HUES48 (cell line): ENCODE results near the gene RPLP2.

ENCODE experiments used
- H3K27ac ChIP-seq: one replicate; pipeline ENCODE4 v1.7.0; 2013; ENCODE audit warnings: low read depth, low read length, inconsistent platforms
- H3K27me3 ChIP-seq: 2 replicates; pipeline ENCODE4 v1.6.1; 2013; ENCODE audit warnings: mild to moderate bottlenecking, low read length; ENCODE audit not compliant: control insufficient read depth, insufficient read depth
- H3K36me3 ChIP-seq: 2 replicates; pipeline ENCODE4 v1.6.1; 2013; ENCODE audit warnings: low read length; ENCODE audit not compliant: control insufficient read depth, insufficient read depth
- H3K4me1 ChIP-seq: 2 replicates; pipeline ENCODE4 v1.6.1; 2013; ENCODE audit warnings: mild to moderate bottlenecking, low read length; ENCODE audit not compliant: control insufficient read depth, insufficient read depth
- H3K4me3 ChIP-seq: 2 replicates; pipeline ENCODE4 v1.5.1; 2013; ENCODE audit warnings: mild to moderate bottlenecking, low read depth, low read length
- H3K9ac ChIP-seq: 2 replicates; pipeline ENCODE4 v1.6.1; 2013; ENCODE audit warnings: mild to moderate bottlenecking, low read depth, low read length, moderate library complexity
- H3K9me3 ChIP-seq: 2 replicates; pipeline ENCODE4 v1.6.1; 2013; ENCODE audit warnings: low read length; ENCODE audit not compliant: control insufficient read depth, insufficient read depth

The RPLP2 gene

DNA sequence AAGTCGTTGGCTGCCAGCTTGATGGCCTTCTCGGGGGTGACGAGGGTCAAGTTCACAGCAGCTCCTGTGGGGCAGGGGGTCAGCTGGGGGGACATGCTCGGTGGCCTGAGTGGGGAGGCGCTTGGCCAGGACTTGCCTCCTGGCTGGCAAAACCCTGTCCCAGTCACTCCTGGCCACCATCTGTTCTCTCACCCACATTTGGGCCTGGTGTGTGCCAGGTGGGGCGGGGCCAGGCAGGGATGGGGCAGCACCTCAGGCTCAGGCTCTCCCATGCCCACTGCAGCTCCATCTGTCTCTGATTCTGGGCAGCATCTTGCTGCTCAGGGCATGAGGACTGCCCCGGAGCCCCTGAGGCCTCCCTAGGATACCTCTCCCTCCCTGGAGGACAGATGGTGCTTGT lies 16.2 kb upstream of the RPLP2 start:
- H3K4me1 ChIP-seq = peaks cover 18% of the 10 kb centered on the region

DNA sequence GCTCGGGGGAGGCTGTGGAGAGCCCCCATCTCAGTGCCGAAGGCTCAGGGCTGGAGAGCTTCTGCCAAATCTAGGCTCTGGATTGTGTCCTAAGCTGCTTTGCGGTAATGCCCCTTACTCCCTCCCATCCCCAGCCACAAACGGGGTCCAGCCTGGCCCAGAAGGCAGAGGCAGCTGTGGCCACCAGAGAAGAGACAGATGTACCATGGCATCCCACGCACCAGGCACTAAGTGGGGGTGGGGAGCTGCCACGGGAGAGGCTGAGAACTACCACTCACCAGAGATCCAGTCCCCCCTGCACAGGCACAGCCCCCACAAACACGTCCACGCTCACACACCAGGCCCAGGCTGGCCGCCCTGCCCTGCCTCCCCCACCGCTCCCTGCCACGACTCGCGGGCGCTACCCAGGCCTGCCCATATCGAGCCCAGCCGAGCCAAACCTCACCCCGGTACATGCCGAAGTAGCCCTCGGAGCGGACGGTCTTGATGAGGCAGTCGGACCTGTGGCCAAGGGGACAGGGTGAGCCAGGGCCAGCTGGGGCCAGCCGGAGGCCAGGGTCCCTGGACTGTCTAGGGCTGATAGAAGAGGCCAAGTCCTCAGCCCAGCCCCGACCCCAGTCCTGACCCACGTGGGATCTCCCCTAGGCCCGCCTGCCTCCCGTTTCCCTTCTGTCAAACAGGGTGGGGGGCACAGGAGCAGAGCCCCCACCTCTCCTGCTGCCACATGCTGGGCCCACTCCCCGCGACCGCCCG lies 15.6 kb upstream of the RPLP2 start:
- no peaks in the 10 kb centered on the region for H3K27me3 ChIP-seq
- H3K9ac ChIP-seq = no peak overlapping the region
- peaks cover 32% of the 10 kb centered on the region for H3K36me3 ChIP-seq
- H3K27ac ChIP-seq = no peak overlapping the region
- H3K4me1 ChIP-seq = peaks cover 15% of the 10 kb centered on the region
- no peak overlapping the region for H3K4me3 ChIP-seq
- H3K9me3 ChIP-seq = no peaks in the 10 kb centered on the region

More for the DNA sequence above, 16.2 kb upstream of the RPLP2 start:
- H3K27ac ChIP-seq = no peak overlapping the region
- no peaks in the 10 kb centered on the region for H3K9me3 ChIP-seq
- no peaks in the 10 kb centered on the region for H3K27me3 ChIP-seq
- H3K4me3 ChIP-seq = no peak overlapping the region
- no peak overlapping the region for H3K9ac ChIP-seq
- peaks cover 28% of the 10 kb centered on the region for H3K36me3 ChIP-seq

DNA sequence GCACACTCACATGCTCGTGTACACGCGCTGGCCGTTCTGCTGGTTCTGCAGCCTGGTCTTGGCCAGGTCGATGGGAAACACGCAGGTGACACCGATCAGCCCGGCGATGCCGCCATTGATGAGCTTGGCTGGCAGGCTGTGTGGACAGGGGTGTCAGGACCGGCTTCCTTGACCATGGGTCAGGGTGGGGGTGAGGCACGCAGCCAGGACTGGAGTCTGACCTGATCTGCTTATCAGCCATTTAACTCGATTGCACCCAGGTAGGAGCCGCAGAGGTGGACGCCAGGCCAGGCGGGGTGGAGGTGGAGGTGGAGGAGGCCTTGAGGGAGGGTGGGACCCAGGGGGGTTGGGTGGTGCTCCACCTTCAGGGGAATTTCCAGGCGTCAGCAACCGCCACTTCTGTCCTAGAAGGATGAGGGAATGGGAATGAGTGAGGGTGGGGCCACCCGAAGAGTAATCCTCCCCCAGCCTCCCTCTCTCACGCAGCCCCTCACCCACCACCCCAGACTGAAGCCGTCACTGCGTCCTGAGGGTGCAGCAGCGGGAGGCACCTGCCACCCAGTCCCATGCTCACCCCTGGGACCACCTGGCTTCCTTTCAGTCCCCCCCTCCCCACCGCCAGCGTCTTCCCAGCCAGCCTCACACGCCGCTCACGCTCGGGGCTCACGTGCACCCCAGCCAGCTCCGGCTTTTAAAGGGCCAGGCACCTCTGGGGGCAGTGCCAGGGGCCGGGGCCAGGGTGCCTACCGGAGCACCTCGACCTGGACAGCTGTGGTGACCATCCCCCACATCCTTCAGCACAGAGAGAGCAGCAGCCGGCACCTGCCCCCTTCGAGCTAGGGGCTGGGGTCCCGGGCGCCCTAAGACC lies 14.8 kb upstream of the RPLP2 start:
- H3K27ac ChIP-seq = no peak overlapping the region

DNA sequence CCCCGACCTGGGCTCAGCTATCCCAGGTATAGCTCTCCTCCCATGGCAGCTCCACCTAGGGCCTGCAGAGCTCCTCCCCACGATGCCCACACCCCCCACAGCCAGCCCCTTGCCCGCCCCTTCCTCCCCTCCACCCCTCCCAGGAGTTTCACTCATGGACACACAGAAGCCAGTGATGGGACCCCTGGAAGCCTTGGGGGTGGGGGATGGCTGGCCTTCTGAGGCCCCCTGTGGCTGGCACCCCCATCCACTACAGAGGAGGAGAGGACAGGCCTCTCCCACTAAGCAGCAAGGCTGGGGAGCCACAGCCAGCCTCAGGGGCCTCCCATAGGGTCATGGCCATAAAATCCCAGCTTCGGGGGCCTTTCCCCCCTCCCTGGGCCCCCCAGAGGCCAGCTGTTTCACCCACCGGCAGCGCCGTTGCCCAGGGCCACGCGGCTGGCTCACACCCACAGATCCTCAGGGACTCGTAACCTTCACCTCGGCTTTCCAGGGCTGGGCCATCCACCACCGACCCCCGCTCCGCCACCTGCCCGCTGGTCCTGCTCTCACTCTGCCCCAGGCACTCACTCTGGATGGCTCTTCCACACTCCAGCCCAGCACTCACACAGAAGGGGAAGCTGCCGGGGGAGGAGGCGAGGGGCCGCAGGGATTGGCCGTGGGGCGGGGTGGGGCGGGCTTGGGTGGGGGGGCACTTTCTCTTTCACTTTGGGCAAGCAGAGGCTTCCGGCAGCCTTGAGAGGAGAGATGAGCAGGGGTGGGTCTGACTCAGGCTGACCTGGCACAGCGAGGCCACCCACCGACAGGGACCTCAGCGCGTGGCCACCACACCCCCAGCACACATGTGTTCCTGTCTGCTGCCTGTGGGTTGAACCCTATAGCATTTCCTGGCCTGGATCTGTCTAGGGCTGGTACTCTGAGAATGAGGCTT lies 13.9 kb upstream of the RPLP2 start:
- peak overlapping the region; percentile 89 for H3K27ac ChIP-seq
- H3K27me3 ChIP-seq = no peaks in the 10 kb centered on the region

More for the DNA sequence above, 14.8 kb upstream of the RPLP2 start:
- H3K9ac ChIP-seq = no peak overlapping the region
- H3K36me3 ChIP-seq = peaks cover 40% of the 10 kb centered on the region
- H3K4me3 ChIP-seq = no peak overlapping the region
- H3K4me1 ChIP-seq = peaks cover 13% of the 10 kb centered on the region
- H3K27me3 ChIP-seq = no peaks in the 10 kb centered on the region
- no peaks in the 10 kb centered on the region for H3K9me3 ChIP-seq

DNA sequence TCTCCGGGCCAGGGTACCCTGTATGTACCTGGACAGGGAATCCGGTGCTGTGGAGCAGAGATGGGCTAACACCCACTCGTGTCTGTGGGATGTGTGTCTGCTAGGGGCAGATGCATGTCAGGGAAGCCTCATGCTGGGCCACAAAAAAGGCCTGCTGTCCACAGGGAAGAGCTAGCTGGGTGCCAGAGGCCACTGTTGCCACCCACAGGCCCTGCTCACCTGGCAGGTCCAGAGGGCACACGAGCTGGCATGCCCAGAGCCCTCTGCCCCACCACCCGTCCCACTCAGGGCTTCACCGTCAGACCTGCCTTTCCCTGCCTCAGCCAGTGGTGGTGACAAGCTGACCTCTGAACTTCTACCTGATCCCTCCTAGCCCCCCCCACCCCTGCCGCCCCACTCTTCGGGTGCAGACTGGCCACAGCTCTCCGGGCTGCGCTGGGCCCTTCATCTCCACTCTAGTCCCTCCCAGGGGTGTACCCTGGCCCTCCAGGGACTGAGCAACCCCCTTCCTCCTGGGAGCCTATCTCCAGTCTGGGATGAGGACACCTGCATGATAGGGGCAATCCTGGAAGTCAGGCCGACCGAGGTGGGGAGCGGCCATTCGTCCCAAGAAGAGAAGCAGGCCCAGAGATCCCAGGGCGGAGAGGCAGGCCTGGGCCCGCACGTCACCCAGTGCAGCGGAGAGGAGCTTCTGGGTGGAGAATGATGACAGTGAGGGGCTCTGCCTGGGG lies 13.0 kb upstream of the RPLP2 start:
- Histone ChIP-seq H3K9ac (no peak overlapping the region), H3K9me3 (no peaks in the 10 kb centered on the region), H3K27ac (peak overlapping the region; percentile 89), H3K27me3 (no peaks in the 10 kb centered on the region), H3K4me1 (peaks cover 13% of the 10 kb centered on the region), H3K36me3 (peaks cover 54% of the 10 kb centered on the region), H3K4me3 (peak overlapping the region; percentile 87)

More for the DNA sequence above, 13.9 kb upstream of the RPLP2 start:
- peaks cover 13% of the 10 kb centered on the region for H3K4me1 ChIP-seq
- no peak overlapping the region for H3K9ac ChIP-seq
- no peak overlapping the region; the same call in 1 of the 2 replicates for H3K4me3 ChIP-seq
- no peaks in the 10 kb centered on the region for H3K9me3 ChIP-seq
- H3K36me3 ChIP-seq = peaks cover 49% of the 10 kb centered on the region

DNA sequence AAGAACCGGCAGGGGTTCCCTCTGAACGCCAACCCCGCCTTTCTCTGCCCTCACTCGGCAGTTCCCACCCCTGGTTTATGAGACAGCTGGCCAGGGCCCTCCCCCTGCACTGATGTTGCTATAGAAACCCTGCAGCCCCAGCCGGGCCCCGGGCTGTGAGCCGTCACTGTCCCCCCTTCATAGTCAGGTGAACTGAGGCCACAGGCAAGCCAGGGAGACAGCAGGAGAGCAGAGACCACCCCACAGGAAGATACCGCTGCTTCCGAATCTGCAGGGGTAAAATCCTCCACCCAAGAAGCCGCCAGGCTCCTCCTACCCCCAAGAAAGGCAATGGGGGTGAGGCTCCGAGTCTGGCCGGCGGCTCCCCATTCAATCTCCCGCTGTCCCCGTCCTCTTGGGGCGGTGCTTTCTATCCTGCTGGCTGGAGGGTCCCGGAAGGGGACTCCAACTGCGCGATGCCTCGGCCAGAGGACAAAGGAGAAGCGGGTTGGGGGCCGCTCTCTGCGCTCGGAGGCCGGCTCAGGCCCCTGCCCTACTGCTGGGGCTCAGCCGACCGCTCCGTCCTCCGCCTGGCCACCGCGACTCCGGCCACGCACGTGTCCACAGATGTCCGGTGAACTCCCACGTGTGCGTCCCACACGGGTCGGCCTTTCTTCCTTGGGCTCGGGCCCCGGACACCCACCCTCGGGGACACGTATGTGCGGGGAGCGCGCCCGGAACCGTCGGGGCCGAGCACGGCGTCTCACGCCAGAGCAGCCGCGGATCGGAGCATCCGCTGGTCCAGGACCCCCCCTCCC lies 12.3 kb upstream of the RPLP2 start:
- Histone ChIP-seq H3K27ac (peak overlapping the region; percentile 89), H3K36me3 (peaks cover 54% of the 10 kb centered on the region)

DNA sequence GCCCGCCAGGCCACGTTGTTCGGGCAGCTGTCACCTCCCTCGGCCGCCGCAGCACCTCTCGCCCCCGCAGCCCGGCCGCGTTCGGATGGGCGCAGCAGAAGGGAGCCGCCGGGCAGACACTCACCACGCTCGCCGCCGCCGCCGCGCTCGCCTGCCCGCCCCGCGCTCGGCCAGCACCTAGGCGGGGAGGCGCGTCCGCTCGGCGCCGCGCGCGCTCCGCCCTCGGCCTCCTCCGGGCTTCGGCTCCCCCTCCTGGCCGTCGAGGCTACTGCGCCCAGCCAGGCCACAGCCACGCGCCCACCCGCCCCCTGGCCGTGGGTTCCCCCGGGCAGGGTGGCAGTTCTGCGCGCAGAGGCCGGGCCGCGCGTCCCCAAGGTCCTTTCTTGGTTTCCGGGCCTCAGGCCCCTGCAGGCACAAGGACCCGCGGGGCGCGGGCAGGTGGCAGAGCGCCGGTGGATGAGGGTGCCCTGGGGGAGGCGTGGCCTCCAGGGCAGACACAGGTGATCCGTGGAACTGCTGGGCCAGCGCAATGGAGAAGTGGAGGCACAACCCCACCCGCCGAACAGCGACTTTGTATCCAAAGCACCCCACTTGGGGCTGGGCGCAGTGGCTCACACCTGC lies 11.6 kb upstream of the RPLP2 start, which contains the start of gene SLC25A22:
Gene SLC25A22 (minus strand): TSS at position 189 of the 621 bp plus-strand sequence. CDS start 3,275 bp downstream, outside the sequence.
- H3K4me3 ChIP-seq = peak within 1 kb of the TSS; percentile 87
- H3K9me3 ChIP-seq = no peaks in the 10 kb centered on the region
- H3K36me3 ChIP-seq = peaks cover 55% of the 10 kb centered on the region
- peak within 1 kb of the TSS; percentile 77 for H3K9ac ChIP-seq
- peaks cover 13% of the 10 kb centered on the region for H3K4me1 ChIP-seq
- H3K27me3 ChIP-seq = no peaks in the 10 kb centered on the region
- H3K27ac ChIP-seq = peak within 1 kb of the TSS; percentile 89

More for the DNA sequence above, 12.3 kb upstream of the RPLP2 start:
- no peaks in the 10 kb centered on the region for H3K9me3 ChIP-seq
- H3K4me3 ChIP-seq = peak overlapping the region; percentile 87
- H3K4me1 ChIP-seq = peaks cover 13% of the 10 kb centered on the region
- no peaks in the 10 kb centered on the region for H3K27me3 ChIP-seq
- peak overlapping the region; percentile 77 for H3K9ac ChIP-seq

DNA sequence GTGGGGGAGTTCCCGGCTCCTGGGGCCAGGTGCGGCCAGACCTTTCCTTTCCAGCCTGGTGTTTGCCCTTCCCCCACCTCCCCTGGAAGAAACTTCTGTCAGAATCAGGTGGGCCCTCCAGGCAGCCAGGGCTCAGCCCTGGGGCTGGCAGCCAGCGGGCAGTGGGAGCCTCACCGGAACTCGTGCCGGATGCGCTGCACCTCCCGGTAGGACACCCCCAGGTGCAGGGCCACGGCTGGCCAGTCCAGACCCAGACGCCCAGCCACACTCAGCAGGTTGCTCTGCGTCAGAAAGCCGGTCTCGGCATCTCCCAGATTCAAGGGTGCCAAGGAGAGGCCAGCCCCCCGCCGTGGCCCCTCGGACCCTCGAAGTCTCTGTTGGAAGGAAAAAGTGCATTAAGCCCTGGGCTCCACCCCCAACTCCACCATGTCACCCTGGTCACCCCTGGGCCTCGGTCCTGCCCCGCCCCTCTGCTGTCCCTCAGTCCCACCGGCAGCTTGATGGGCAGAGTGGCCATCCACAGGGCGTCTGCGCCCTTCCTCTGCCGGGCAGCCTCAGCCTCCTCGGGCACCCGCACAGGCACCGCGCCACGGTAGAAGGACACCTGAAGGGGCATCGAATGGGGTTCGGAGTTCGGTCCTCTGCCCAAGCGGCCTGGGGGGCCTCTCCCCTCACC lies 10.0 kb upstream of the RPLP2 start:
- Histone ChIP-seq H3K4me1 (peaks cover 17% of the 10 kb centered on the region), H3K36me3 (peaks cover 40% of the 10 kb centered on the region), H3K9me3 (no peaks in the 10 kb centered on the region), H3K4me3 (no peak overlapping the region), H3K27me3 (no peaks in the 10 kb centered on the region), H3K27ac (no peak overlapping the region), H3K9ac (no peak overlapping the region)

DNA sequence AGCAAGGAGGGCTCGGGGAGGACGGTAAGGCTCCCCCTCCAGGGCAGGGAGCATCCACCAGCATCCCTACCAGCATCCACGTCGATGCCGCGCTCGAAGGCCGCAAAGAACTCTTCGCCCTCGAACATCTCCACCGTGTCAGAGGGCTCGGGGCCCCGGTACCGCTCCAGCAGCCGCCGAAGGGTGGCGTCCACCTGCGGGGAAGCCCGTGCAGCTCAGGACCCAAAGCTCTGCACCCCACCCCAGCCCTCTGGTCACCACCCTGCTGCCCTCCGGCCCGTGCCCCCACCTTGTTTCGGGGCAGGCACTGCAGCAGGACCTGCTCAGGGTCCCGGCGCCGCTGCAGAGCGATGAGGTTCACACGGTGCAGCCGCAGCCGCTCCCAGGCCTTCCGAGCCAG lies 9.3 kb upstream of the RPLP2 start:
- no peak overlapping the region for H3K27ac ChIP-seq
- H3K36me3 ChIP-seq = peaks cover 40% of the 10 kb centered on the region
- H3K4me1 ChIP-seq = peaks cover 18% of the 10 kb centered on the region
- H3K4me3 ChIP-seq = no peak overlapping the region
- no peaks in the 10 kb centered on the region for H3K27me3 ChIP-seq
- no peak overlapping the region for H3K9ac ChIP-seq
- no peaks in the 10 kb centered on the region for H3K9me3 ChIP-seq
